SK-MEL-5 (cell line): Measurements from ENCODE around the gene PRKAG2. TPM values are rescaled to one million over a fixed set of nuclear protein-coding genes. Genes with fewer than 3 reads are reported as not detected.
"Not testable (repeated sequence)": the region's sequence is repeated elsewhere in the genome, so short reads cannot be mapped to it uniquely, and the experiment has no call there.

ENCODE experiments used
- DNase-seq: peaks from one replicate; pipeline ENCODE4 v3.0.0-alpha.2; 2016; ENCODE audit warnings: low read depth, low spot score
- in situ Hi-C: cut with HindIII; loops from 2 replicates; pipeline ENCODE4 v1.10.0; 2016; ENCODE audit warnings: low sequenced_read_pairs, high pct_unique_total_duplicates, low pct_unique_long_range_greater_than_20kb
- total RNA-seq: library from RNA; depleted of rRNA; stranded (reverse); fragments of >200 nt; shearing (Covaris generic); gene quantifications from 2 replicates; pipeline ENCODE4 v1.2.3, GENCODE V29; 2014

PRKAG2 gene
- total RNA-seq, 1 experiment from 2014 or later: 8.8 TPM

GRCh38 chr7:151833691-151834090, 43.2 kb downstream of the PRKAG2 start:
- DNase-seq: no peak
- in situ Hi-C loops: no loop called here

GRCh38 chr7:151833213-151833651, 43.7 kb downstream of the PRKAG2 start:
- in situ Hi-C loops: no loop called here
- no peak for DNase-seq

- DNase-seq: no peak
- in situ Hi-C loops: no loop called here
Observed at GRCh38 chr7:151832656-151833055, 44.3 kb downstream of the PRKAG2 start.

GRCh38 chr7:151832138-151832537, 44.8 kb downstream of the PRKAG2 start:
- DNase-seq: no peak
- in situ Hi-C loops: no loop called here

- DNase-seq: no peak
- in situ Hi-C loops: no loop called here
Observed at GRCh38 chr7:151831606-151832005, 45.3 kb downstream of the PRKAG2 start.

DNA sequence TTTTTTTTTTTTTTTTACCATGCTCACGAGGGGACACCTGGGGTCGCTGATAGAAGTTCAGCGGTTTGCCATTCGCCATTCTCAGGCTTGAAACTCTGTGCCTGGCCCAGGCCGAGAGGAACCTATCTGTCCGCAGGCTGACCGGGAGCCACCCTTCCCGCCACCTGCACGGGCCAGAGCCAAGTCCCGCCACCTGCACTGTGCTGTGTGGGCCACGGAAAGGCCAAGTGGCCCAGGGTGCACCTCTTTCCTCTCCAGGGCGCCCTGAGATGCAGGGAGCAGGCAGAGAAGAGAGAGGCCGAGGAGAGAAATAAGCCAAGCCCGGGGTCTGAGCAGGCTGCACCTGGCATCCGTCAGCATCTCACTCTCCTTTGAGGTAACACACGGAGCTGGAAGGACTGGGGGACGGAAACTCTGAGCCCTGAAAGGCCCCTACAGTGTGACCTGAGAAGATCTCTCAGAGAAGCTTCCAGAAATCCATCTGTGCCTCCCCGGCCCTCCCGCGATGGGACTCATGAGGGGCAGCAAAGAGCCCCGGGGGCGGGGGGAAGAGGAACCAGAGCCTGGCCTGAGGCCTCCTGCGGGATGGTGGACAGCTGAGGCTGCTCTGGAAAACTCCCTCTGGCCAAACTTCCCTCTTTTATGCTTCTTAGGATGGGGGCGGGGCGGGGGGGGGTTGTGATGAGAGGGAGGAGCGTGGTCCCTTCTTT, 46.6 kb downstream of the PRKAG2 start:
- in situ Hi-C loops: no loop called here
- no peak for DNase-seq

- in situ Hi-C loops: no loop called here
- no peak for DNase-seq
Observed at GRCh38 chr7:151829707-151830106, 47.2 kb downstream of the PRKAG2 start.

- in situ Hi-C loops: no loop called here
- DNase-seq: no peak
Observed at GRCh38 chr7:151827620-151828019, 49.3 kb downstream of the PRKAG2 start.

DNA sequence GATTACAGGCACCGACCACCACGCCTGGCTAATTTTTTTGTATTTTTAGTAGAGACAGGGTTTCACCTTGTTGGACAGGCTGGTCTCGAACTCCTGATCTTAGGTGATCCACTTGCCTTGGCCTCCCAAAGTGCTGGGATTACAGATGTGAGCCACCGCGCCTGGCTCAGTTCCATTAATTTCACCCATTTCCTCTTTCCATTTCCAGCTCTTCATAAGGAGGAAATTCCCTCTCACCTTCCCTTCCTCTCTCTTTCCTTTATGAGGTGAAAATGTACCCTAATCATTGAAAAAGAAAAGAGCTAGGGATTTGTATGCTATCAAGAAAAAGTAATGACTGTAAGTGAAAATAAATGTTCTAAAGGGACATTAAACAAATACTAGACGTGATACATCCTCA, 50.6 kb downstream of the PRKAG2 start:
- in situ Hi-C loops, DNase-seq: not testable (repeated sequence)

- no peak for DNase-seq
- in situ Hi-C loops: no loop called here
Observed at GRCh38 chr7:151825721-151826120, 51.2 kb downstream of the PRKAG2 start.

- DNase-seq: no peak
- in situ Hi-C loops: no loop called here
Observed at GRCh38 chr7:151824373-151824933, 52.5 kb downstream of the PRKAG2 start.

DNA sequence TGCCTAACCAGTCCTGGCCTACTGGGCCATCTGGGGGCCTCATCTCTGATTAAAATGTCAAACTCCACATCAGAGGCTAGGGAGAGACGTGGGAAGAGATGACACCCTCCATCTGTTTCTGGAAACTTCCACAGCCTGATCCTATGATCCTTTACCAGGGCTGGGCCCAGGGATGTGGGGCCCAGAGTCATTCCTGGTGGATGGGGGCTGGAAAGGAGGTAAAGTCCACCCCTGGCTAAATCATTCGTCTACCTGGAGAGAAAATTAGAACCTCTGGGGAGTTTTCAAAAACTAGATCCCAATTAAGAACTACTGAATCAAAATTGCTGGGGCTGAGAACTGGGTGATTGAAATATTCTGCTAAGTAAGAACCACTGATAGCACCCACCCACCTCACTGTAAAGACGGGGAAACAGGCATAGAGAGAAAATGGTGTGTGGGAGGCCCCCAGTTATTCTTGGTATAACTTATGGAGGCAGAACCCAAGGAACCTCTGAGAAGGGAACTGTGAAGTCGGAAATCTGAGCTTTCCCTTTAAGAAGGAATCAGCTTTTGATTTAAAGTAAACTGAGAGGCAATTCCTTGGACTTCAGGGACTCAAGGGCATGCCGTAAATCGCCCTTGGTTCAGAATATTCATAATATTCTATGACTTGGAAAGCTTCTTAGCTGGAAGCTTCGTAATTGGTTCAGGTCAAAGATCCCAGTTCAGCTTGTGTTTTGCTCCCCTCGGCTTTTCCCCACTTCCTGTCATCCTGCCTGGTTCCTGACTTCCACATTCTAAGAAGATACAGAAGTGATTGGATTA, 53.1 kb downstream of the PRKAG2 start:
- in situ Hi-C loops: no loop called here
- no peak for DNase-seq

DNA sequence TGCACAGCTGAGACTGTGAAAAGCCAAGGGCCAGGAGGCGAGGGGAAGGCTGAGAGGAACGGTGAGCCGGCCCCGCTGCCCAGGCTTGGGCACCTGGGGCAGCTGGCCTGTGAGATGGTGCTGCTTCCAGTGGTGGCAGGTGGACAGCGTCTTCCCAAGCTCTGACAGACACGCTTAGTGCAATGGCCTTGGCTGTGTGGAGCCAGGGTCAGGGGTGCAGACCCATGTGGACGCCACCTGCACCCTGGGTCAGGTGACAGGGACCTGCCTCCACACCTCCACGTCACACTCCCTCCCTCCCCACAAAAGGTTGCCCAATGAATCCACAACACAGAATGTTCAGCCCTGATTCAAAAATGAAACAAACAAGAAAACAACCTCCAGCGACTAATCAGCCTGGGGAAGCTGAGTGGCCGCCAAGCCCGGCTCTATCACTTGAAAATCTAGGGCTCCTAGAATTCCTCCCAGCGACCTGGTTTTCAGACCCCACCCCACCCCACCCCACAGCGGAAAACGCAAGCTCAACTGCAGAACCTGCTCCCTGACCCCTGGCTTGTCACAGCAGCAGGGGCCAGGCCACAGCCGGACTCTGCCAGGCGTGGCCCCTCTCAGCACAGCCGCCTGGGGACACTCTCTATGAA, 54.3 kb downstream of the PRKAG2 start:
- DNase-seq: no peak
- in situ Hi-C loops: no loop called here

DNA sequence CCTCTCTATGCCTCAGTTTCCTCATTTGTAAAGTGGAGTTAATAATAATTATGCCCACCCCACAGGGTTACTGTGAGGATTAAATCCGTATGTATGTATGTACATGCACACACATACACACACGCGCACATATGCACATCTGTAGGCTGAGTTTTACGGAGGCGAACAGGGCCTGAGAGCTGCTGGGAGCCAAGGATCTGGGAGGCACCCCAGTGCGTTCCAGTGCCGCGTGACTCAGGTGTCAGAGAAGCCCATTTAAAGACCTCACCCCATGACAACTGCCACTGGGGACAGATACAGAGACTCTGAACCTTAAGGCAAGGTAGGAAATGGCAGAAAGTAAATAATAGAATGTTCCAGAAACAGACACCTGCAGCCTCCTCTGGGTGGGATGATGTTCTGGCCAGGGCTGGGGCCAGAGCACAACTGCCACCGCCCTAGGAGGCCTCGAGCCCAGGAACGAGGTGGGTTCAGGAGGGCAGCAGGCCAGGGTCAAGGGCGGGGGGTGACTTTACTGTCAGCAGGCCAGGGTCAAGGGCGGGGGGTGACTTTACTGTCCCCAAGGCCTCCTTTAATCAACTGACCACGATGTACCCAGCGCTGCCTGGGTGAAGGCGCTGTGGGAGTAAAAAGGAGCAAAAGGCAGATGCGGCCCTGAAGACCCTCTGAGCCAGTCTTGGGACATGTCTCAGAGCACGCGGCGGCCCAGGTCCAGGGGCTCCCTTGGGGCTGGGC, 54.9 kb downstream of the PRKAG2 start:
- in situ Hi-C loops: no loop called here
- DNase-seq: no peak

DNA sequence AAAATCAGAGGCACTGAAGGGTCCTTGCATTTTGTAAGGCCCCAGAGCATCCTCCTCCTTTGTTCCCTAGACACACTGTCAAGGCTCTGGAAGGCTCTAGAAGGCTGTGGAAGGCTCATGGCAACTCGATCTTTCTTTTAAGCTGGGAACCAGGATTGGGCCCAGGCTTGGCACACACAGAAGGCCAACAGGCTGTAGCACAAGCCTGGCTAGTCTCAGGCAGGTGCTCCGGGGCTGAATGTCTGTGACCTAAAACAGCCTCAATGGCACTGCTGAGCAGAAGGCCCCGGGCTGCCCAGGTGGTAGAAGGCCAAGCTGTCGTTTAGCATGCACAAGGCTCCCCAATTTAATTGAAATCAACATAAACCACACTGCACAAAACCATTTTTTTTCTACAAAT, 55.7 kb downstream of the PRKAG2 start:
- no peak for DNase-seq
- in situ Hi-C loops: no loop called here

DNA sequence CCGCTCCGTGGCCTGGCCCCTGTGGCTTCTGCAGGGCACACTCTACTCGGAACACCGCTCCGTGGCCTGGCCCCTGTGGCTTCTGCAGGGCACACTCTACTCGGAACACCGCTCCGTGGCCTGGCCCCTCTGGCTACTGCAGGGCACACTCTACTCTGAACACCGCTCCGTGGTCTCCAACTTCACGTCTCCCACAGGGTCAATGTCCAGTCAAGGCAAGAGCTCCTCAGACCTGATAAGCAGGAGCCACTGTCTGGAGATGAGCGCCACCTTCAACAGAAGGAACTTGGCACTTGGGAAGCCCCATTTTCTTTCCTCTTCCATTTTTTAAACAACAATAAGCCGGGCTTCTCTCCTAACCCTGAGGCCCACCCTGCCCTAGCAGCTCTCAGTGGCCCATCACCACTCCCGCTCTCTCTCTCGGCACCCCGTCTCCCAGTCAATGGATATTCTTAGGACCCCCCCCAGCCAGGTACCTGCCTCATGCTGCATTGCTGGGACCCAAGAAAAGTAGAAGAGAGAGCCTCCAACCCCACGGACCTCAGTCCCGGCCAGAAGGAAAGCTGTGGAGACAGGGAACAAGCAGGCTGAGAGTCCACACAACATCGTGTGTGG, 56.3 kb downstream of the PRKAG2 start:
- no peak for DNase-seq
- in situ Hi-C loops: no loop called here

- in situ Hi-C loops: no loop called here
- DNase-seq: no peak
Observed at GRCh38 chr7:151819866-151820265, 57.0 kb downstream of the PRKAG2 start.
